Measurements from ENCODE around the gene FEN1.

Gene FEN1

GRCh38 chr11:61756452-61757212 lies 36.1 kb upstream of the FEN1 start:
- Histone ChIP-seq H3K4me3 (no peak overlapping the region), H3K27ac (no peak overlapping the region)

- Histone ChIP-seq H3K4me3 (no peak overlapping the region), H3K27ac (no peak overlapping the region)
Measured at GRCh38 chr11:61757213-61757862, 35.4 kb upstream of the FEN1 start.

- Histone ChIP-seq H3K27ac (no peak overlapping the region), H3K4me3 (no peak overlapping the region)
Measured at GRCh38 chr11:61760946-61761345, 31.8 kb upstream of the FEN1 start.

GRCh38 chr11:61761440-61762222 lies 31.1 kb upstream of the FEN1 start:
- H3K27ac ChIP-seq = no peak overlapping the region
- no peak overlapping the region for H3K4me3 ChIP-seq

GRCh38 chr11:61762223-61762615 lies 30.5 kb upstream of the FEN1 start:
- Histone ChIP-seq H3K4me3 (no peak overlapping the region), H3K27ac (no peak overlapping the region)

- no peak overlapping the region for H3K27ac ChIP-seq
- H3K4me3 ChIP-seq = no peak overlapping the region
Measured at GRCh38 chr11:61762798-61763197, 29.9 kb upstream of the FEN1 start.

- no peak overlapping the region for H3K4me3 ChIP-seq
- H3K27ac ChIP-seq = no peak overlapping the region
Measured at GRCh38 chr11:61763930-61764605, 28.6 kb upstream of the FEN1 start.

GRCh38 chr11:61764606-61765260 lies 28.0 kb upstream of the FEN1 start:
- Histone ChIP-seq H3K4me3 (no peak overlapping the region), H3K27ac (no peak overlapping the region)

- no peak overlapping the region for H3K27ac ChIP-seq
- no peak overlapping the region for H3K4me3 ChIP-seq
Measured at GRCh38 chr11:61765550-61766253, 27.0 kb upstream of the FEN1 start.

GRCh38 chr11:61766353-61766841 lies 26.3 kb upstream of the FEN1 start:
- Histone ChIP-seq H3K27ac (no peak overlapping the region), H3K4me3 (no peak overlapping the region)

- Histone ChIP-seq H3K4me3 (no peak overlapping the region), H3K27ac (no peak overlapping the region)
Measured at GRCh38 chr11:61768376-61769076, 24.2 kb upstream of the FEN1 start.

GRCh38 chr11:61769169-61769920 lies 23.4 kb upstream of the FEN1 start:
- H3K27ac ChIP-seq = no peak overlapping the region
- H3K4me3 ChIP-seq = no peak overlapping the region

- H3K27ac ChIP-seq = no peak overlapping the region
- H3K4me3 ChIP-seq = no peak overlapping the region
Measured at GRCh38 chr11:61769946-61770683, 22.6 kb upstream of the FEN1 start.

GRCh38 chr11:61771195-61771894 lies 21.4 kb upstream of the FEN1 start:
- no peak overlapping the region for H3K27ac ChIP-seq

GRCh38 chr11:61771985-61772455 lies 20.7 kb upstream of the FEN1 start:
- Histone ChIP-seq H3K27ac (no peak overlapping the region), H3K4me3 (no peak overlapping the region)

More at GRCh38 chr11:61771195-61771894, 21.4 kb upstream of the FEN1 start:
- no peak overlapping the region for H3K4me3 ChIP-seq

GRCh38 chr11:61773356-61773755 lies 19.4 kb upstream of the FEN1 start:
- Histone ChIP-seq H3K27ac (no peak overlapping the region), H3K4me3 (no peak overlapping the region)
